Calu3 (cell line): ENCODE results near the gene ENO1. TPM values are rescaled to one million over a fixed set of nuclear protein-coding genes. Genes with fewer than 3 reads are reported as not detected.

Source experiments
- BruUV-seq: library from RNA; stranded (reverse); fragments of 400-500 nt; replicated peaks from 2 replicates; lab custom pipeline; 2021; lab: Mats Ljungman, UMichigan
- CTCF ChIA-PET: fragments of 300-600 bp; sonication (Branson Sonifier 250); formaldehyde crosslinking; loops from one replicate; lab custom pipeline; 2022; ENCODE audit warnings: antibody characterized with exemption; lab: Charles Lee
- DNase-seq: peaks from one replicate; pipeline ENCODE4 v3.0.0; 2022
- H3K27ac Mint-ChIP-seq: one replicate; pipeline ENCODE4 v1.8.0; 2022; ENCODE audit warnings: mixed read lengths; ENCODE audit not compliant: unreplicated experiment
- H3K27me3 Mint-ChIP-seq: one replicate; pipeline ENCODE4 v1.8.0; 2022; ENCODE audit warnings: mixed read lengths; ENCODE audit not compliant: unreplicated experiment
- H3K36me3 Mint-ChIP-seq: one replicate; pipeline ENCODE4 v1.8.0; 2022; ENCODE audit warnings: mild to moderate bottlenecking, moderate library complexity, mixed read lengths; ENCODE audit not compliant: insufficient read depth, unreplicated experiment
- H3K4me1 Mint-ChIP-seq: one replicate; pipeline ENCODE4 v1.8.0; 2022; ENCODE audit warnings: mild to moderate bottlenecking, low read depth, mixed read lengths; ENCODE audit not compliant: unreplicated experiment
- H3K4me3 Mint-ChIP-seq: one replicate; pipeline ENCODE4 v1.8.0; 2022; ENCODE audit warnings: mild to moderate bottlenecking, low read depth, moderate library complexity, mixed read lengths; ENCODE audit not compliant: unreplicated experiment
- H3K9me3 Mint-ChIP-seq: one replicate; pipeline ENCODE4 v1.8.0; 2022; ENCODE audit warnings: low read depth, mixed read lengths; ENCODE audit not compliant: unreplicated experiment
- intact Hi-C: fragments of 100-400 bp; cut with micrococcal nuclease; formaldehyde crosslinking; loops from one replicate; pipeline ENCODE4 v1.10.0; 2022; ENCODE audit not compliant: unreplicated experiment
- total RNA-seq: library from RNA; stranded (reverse); gene quantifications from 2 replicates; pipeline ENCODE4 v1.2.3, GENCODE V29; 2022
- TF ChIP-seq, protein P1 (sequence below): fragments of 200-600 bp; IDR thresholded peaks from one replicate; pipeline ENCODE4 v1.8.0; 2022; ENCODE audit warnings: antibody characterized with exemption; ENCODE audit not compliant: unreplicated experiment

Gene ENO1
- total RNA-seq, 1 experiment from 2014 or later: 1,003 TPM

DNA sequence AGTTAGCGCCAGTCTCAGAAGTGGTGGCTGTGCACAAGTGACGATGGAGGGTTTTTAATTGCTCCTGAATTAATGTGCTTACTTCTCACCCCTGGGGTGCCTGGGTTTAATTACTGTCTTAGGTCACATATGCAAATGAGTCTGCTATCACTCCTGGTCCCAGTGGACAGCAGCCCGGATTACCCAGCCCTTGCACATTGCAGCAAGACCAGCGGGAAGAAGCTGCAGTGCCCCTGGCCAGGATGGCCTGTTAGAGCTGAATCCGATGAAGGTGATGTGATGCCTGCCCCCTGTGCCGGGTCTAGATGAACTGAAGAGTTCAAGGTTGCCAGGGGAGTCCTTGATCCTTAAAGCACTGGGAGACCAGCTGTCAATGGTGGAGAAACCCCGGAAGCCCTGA, 24.2 kb downstream of the ENO1 start:
- no peak for DNase-seq
- no peak overlapping the region for H3K27ac Mint-ChIP-seq
- H3K4me3 Mint-ChIP-seq: no peak overlapping the region
- H3K27me3 Mint-ChIP-seq: no peaks in the 10 kb centered on the region
- no peaks in the 10 kb centered on the region for H3K9me3 Mint-ChIP-seq
- intact Hi-C loops: no loop called here
- peaks cover 10% of the 10 kb centered on the region for H3K36me3 Mint-ChIP-seq
- TF ChIP-seq, protein P1, sequence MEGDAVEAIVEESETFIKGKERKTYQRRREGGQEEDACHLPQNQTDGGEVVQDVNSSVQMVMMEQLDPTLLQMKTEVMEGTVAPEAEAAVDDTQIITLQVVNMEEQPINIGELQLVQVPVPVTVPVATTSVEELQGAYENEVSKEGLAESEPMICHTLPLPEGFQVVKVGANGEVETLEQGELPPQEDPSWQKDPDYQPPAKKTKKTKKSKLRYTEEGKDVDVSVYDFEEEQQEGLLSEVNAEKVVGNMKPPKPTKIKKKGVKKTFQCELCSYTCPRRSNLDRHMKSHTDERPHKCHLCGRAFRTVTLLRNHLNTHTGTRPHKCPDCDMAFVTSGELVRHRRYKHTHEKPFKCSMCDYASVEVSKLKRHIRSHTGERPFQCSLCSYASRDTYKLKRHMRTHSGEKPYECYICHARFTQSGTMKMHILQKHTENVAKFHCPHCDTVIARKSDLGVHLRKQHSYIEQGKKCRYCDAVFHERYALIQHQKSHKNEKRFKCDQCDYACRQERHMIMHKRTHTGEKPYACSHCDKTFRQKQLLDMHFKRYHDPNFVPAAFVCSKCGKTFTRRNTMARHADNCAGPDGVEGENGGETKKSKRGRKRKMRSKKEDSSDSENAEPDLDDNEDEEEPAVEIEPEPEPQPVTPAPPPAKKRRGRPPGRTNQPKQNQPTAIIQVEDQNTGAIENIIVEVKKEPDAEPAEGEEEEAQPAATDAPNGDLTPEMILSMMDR: no peak
- CTCF ChIA-PET: no interaction called here
- peaks cover 8% of the 10 kb centered on the region for H3K4me1 Mint-ChIP-seq
- BruUV-seq: no TSS peak

DNA sequence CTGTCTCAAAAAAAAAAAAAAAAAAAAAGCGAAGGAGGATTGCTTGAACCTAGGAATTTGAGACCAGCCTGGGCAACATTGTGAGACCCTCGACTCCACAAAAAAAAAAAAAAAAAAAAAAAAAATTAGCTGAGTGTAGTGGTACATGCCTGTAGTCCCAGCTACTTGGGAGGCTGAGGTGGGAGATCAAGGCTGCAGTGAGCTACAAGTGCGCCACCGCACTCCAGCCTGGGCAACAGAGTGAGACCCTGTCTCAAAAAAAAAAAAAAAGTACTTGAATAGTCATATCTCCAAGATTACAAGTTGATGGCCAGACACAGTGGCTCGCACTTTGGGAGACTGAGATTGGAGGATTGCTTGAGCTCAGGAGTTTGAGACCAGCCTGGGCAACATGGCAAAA, 27.4 kb downstream of the ENO1 start:
- BruUV-seq: no TSS peak
- TF ChIP-seq, protein P1: no peak
- H3K27me3 Mint-ChIP-seq: no peaks in the 10 kb centered on the region
- no peaks in the 10 kb centered on the region for H3K9me3 Mint-ChIP-seq
- CTCF ChIA-PET: interaction anchor here (0.6 kb wide), 1 partner anchor 42 kb away, joined by 4 read pairs; no protein-coding TSS in a partner anchor
- DNase-seq: no peak
- intact Hi-C loops: no loop called here
- no peak overlapping the region for H3K4me3 Mint-ChIP-seq
- no peak overlapping the region for H3K27ac Mint-ChIP-seq
- H3K36me3 Mint-ChIP-seq: no peaks in the 10 kb centered on the region
- H3K4me1 Mint-ChIP-seq: peaks cover 6% of the 10 kb centered on the region

DNA sequence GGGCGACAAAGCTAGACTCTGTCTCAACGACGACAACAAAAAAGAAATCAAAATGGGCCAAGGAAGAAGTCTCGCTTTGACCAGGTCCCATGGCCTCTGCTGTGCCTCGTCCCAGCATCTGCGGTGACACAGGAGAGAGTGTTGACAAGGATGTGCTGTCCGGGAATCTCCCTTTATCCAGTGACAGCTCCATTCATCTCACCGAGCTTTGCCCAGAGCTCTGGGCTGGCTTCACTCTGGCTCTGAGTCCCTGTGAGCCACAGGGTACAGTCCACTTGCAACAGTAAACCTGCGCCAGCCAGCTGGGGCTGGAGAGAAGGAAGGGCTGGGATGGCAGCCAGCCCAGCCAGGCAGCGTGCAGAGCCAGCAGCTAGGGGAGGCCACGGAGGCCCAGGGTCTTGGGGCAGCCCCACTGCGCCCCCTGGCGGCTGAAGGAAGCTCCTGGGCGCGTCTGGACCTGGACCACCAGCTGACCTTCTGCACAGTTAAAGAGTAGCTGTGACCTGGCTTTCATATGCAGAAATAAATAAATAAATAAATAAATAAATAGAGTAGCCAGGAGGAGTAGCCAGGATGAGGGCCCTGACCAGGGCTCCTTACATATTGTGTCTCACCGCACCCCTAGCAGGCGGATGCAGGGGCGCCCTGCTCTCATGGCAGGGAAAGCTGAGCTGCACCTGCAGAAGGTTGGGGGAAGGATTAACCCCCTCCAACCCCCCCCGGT, 29.7 kb downstream of the ENO1 start:
- no peak overlapping the region for H3K27ac Mint-ChIP-seq
- CTCF ChIA-PET: interaction anchor here (0.5 to 1.6 kb wide), 19 partner anchors 9 to 478 kb away, joined by 3 to 11 read pairs (median 3); no protein-coding TSS in a partner anchor
- H3K27me3 Mint-ChIP-seq: no peaks in the 10 kb centered on the region
- no peak overlapping the region for H3K4me3 Mint-ChIP-seq
- BruUV-seq: no TSS peak
- no peaks in the 10 kb centered on the region for H3K9me3 Mint-ChIP-seq
- peaks cover 6% of the 10 kb centered on the region for H3K4me1 Mint-ChIP-seq
- TF ChIP-seq, protein P1: peak; percentile 81
- intact Hi-C loops: loop anchor here (2.0 to 10.0 kb wide), 2 partner anchors 104 to 288 kb away; no protein-coding TSS in a partner anchor
- no peaks in the 10 kb centered on the region for H3K36me3 Mint-ChIP-seq
- DNase-seq: peak; percentile 88

DNA sequence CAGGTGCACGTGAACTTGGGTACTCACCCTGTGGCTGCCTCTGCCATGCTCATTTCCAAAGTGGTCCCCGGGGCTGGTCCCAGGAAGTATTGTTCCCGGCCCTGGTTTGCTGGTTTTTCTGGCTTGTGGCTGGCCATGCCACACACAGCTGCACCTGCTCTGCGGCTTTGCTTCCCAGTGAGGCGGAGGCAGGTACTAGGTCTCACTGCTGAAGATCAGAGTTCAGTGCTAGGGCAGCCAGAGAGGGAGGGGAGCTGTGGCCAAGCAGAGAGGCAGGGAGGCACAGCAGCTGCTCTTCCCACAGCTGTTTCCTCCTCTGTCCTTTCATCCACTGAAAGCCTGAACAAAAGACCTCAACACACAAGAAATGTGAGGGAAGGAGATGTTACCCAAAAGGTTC, 30.5 kb downstream of the ENO1 start:
- Mint-ChIP-seq H3K9me3 (no peaks in the 10 kb centered on the region), H3K4me3 (no peak overlapping the region), H3K4me1 (peaks cover 6% of the 10 kb centered on the region), H3K27ac (no peak overlapping the region), H3K36me3 (no peaks in the 10 kb centered on the region), H3K27me3 (no peaks in the 10 kb centered on the region)
- CTCF ChIA-PET: interaction anchor here (0.8 to 1.6 kb wide), 6 partner anchors 10 to 477 kb away, joined by 3 to 6 read pairs (median 3); no protein-coding TSS in a partner anchor
- TF ChIP-seq, protein P1: no peak
- no TSS peak for BruUV-seq
- no peak for DNase-seq
- intact Hi-C loops: loop anchor here (2.0 to 10.0 kb wide), 2 partner anchors 103 to 287 kb away; no protein-coding TSS in a partner anchor
